SK-N-SH treated with all-trans-retinoic acid at 6 μM for 48 hours (cell line): ENCODE results near the gene SYNDIG1.

Source experiments
- ARNTL ChIP-seq: fragments of 450-650 bp; formaldehyde crosslinking; IDR thresholded peaks from 2 replicates; pipeline ENCODE4 v1.5.0; 2020; ENCODE audit warnings: low read depth, mild to moderate bottlenecking, moderate library complexity, borderline replicate concordance
- BACH2 ChIP-seq: fragments of 250-450 bp; sonication (Bioruptor Pico); IDR thresholded peaks from 2 replicates; pipeline ENCODE4 v1.9.0; 2021; ENCODE audit warnings: mild to moderate bottlenecking, borderline replicate concordance
- CREB5 ChIP-seq: fragments of 250-450 bp; sonication (Bioruptor Pico); IDR thresholded peaks from 2 replicates; pipeline ENCODE4 v1.5.1; 2020; ENCODE audit warnings: low read depth, mild to moderate bottlenecking, moderate library complexity
- CSRNP3 ChIP-seq: fragments of 250-450 bp; sonication (Bioruptor Pico); IDR thresholded peaks from 2 replicates; pipeline ENCODE4 v1.5.1; 2021; ENCODE audit warnings: mild to moderate bottlenecking, moderate library complexity
- GLIS3 ChIP-seq: fragments of 250-450 bp; sonication (Bioruptor Pico); IDR thresholded peaks from 2 replicates; pipeline ENCODE4 v1.5.0; 2020; ENCODE audit warnings: mild to moderate bottlenecking, moderate library complexity
- ISL1 ChIP-seq: fragments of 250-450 bp; sonication (Bioruptor Pico); IDR thresholded peaks from 2 replicates; pipeline ENCODE4 v2.1.2; 2022; ENCODE audit warnings: mild to moderate bottlenecking, moderate library complexity
- OSR1 ChIP-seq: fragments of 250-450 bp; sonication (Bioruptor Pico); IDR thresholded peaks from 2 replicates; pipeline ENCODE4 v1.8.0; 2022; ENCODE audit warnings: moderate library complexity, mild to moderate bottlenecking, inconsistent platforms
- PATZ1 ChIP-seq: fragments of 250-450 bp; sonication (Bioruptor Pico); IDR thresholded peaks from 2 replicates; pipeline ENCODE4 v1.8.0; 2020; ENCODE audit warnings: mild to moderate bottlenecking, moderate library complexity, borderline replicate concordance
- RARB ChIP-seq: fragments of 250-450 bp; sonication (Bioruptor Pico); IDR thresholded peaks from 2 replicates; pipeline ENCODE4 v1.8.0; 2021; ENCODE audit warnings: mild to moderate bottlenecking, moderate library complexity
- SNAI2 ChIP-seq: fragments of 250-450 bp; sonication (Bioruptor Pico); IDR thresholded peaks from 2 replicates; pipeline ENCODE4 v1.5.0; 2020; ENCODE audit warnings: mild to moderate bottlenecking, moderate library complexity
- ZFP3 ChIP-seq: fragments of 250-450 bp; sonication (Bioruptor Pico); IDR thresholded peaks from 2 replicates; pipeline ENCODE4 v1.5.0; 2020; ENCODE audit warnings: mild to moderate bottlenecking, moderate library complexity

GRCh38 chr20:24614341-24614740, 144.9 kb downstream of the SYNDIG1 start:
- no peak for TF ChIP-seq CSRNP3 (CRISPR knock-in tag)
- no peak for TF ChIP-seq GLIS3
- TF ChIP-seq CREB5 = no peak
- no peak for TF ChIP-seq PATZ1 (CRISPR knock-in tag)
- no peak for TF ChIP-seq RARB (CRISPR knock-in tag)
- TF ChIP-seq SNAI2 (CRISPR knock-in tag) = no peak
- TF ChIP-seq OSR1 (CRISPR knock-in tag) = no peak
- no peak for TF ChIP-seq ZFP3 (CRISPR knock-in tag)
- no peak for TF ChIP-seq ARNTL
- TF ChIP-seq BACH2 (CRISPR knock-in tag) = no peak
- TF ChIP-seq ISL1 (CRISPR knock-in tag) = no peak
